ENCODE data around the gene CUL3.

- no peak for TF ChIP-seq CTCF (IDR thresholded peaks at IDR 0.05)
- TF ChIP-seq POLR2A (IDR thresholded peaks at IDR 0.05): peak; percentile 55
These were observed at the start of gene CUL3 for GRCh38 chr2:224585211-224586088.
